Progenitor cell of endocrine pancreas (in vitro differentiated cells): ENCODE data around the gene ZNF385B. TPM values are rescaled to one million over a fixed set of nuclear protein-coding genes. Genes with fewer than 3 reads are reported as not detected.

ENCODE experiments used
- DNase-seq: peaks from one replicate; pipeline ENCODE4 v3.0.0; 2021; ENCODE audit warnings: low spot score; ENCODE audit not compliant: unreplicated experiment
- H3K27ac Mint-ChIP-seq: 2 replicates; pipeline ENCODE4 v1.8.0; 2021; ENCODE audit warnings: mild to moderate bottlenecking, moderate library complexity, mixed read lengths
- H3K27me3 Mint-ChIP-seq: 2 replicates; pipeline ENCODE4 v1.8.0; 2021; ENCODE audit warnings: mixed read lengths
- H3K36me3 Mint-ChIP-seq: 2 replicates; pipeline ENCODE4 v1.8.0; 2022; ENCODE audit warnings: mixed read lengths; ENCODE audit not compliant: insufficient read depth
- H3K4me1 Mint-ChIP-seq: 2 replicates; pipeline ENCODE4 v1.8.0; 2021; ENCODE audit warnings: low read depth, mixed read lengths
- H3K4me3 Mint-ChIP-seq: 2 replicates; pipeline ENCODE4 v1.8.0; 2021; ENCODE audit warnings: low read depth, mild to moderate bottlenecking, moderate library complexity, mixed read lengths
- H3K9me3 Mint-ChIP-seq: 2 replicates; pipeline ENCODE4 v1.8.0; 2021; ENCODE audit warnings: low read depth, mixed read lengths
- total RNA-seq: library from RNA; stranded (reverse); gene quantifications from 2 replicates; pipeline ENCODE4 v1.2.1, GENCODE V29; 2021
- TF ChIP-seq, protein P1 (sequence below): fragments of 200-600 bp; sonication (generic); IDR thresholded peaks from one replicate; pipeline ENCODE4 v1.5.0; 2021; ENCODE audit warnings: antibody characterized with exemption, mild to moderate bottlenecking; ENCODE audit not compliant: unreplicated experiment

The ZNF385B gene
- total RNA-seq, 1 donor from 2014 or later: 4.9 TPM

DNA sequence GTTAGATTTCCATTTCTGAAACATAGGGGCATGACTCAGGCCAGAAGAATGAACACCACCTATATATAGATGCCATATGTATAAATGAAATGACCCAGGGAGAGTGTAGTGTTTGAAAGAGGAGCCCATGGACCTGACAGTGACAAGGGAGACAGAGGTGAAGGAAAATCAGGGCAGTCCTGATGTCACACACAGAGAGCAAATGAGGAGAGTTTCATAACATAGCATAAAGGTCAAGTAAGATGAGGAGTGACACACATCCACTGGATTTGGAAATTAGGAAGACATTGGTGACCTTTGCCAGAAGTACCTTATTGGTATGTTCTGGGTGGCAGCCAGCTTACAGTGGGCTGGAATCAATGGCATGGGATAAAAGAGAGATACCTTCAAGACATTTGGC is 276.7 kb downstream of the ZNF385B start:
- H3K4me3 Mint-ChIP-seq: no peak overlapping the region
- no peaks in the 10 kb centered on the region for H3K27me3 Mint-ChIP-seq
- TF ChIP-seq, protein P1, sequence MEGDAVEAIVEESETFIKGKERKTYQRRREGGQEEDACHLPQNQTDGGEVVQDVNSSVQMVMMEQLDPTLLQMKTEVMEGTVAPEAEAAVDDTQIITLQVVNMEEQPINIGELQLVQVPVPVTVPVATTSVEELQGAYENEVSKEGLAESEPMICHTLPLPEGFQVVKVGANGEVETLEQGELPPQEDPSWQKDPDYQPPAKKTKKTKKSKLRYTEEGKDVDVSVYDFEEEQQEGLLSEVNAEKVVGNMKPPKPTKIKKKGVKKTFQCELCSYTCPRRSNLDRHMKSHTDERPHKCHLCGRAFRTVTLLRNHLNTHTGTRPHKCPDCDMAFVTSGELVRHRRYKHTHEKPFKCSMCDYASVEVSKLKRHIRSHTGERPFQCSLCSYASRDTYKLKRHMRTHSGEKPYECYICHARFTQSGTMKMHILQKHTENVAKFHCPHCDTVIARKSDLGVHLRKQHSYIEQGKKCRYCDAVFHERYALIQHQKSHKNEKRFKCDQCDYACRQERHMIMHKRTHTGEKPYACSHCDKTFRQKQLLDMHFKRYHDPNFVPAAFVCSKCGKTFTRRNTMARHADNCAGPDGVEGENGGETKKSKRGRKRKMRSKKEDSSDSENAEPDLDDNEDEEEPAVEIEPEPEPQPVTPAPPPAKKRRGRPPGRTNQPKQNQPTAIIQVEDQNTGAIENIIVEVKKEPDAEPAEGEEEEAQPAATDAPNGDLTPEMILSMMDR: no peak
- H3K4me1 Mint-ChIP-seq: peaks cover 4% of the 10 kb centered on the region
- no peaks in the 10 kb centered on the region for H3K9me3 Mint-ChIP-seq
- H3K27ac Mint-ChIP-seq: no peak overlapping the region
- no peaks in the 10 kb centered on the region for H3K36me3 Mint-ChIP-seq
- no peak for DNase-seq

DNA sequence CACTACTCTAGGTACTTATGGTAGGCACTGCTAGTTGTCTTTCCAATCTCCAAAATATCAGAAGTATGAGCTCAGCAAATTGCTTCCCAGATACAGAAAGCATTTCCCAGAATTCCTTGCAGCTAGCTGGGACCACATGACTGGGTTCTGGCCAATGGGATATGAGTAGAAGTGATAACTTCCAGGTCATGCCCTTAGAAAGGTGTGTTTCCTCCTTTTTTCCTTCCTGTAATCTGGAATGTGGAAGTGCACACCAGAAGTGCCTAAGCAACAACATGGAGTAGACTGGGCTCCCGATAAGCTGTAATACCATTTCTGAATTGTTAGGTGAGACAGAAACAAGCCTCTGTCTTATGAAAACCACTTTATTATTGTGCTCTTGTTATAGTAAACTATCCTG is 279.8 kb downstream of the ZNF385B start:
- Mint-ChIP-seq H3K9me3 (no peaks in the 10 kb centered on the region), H3K4me1 (peaks cover 14% of the 10 kb centered on the region), H3K27ac (no peak overlapping the region), H3K27me3 (no peaks in the 10 kb centered on the region), H3K36me3 (no peaks in the 10 kb centered on the region), H3K4me3 (no peak overlapping the region)
- DNase-seq: no peak
- TF ChIP-seq, protein P1: no peak

DNA sequence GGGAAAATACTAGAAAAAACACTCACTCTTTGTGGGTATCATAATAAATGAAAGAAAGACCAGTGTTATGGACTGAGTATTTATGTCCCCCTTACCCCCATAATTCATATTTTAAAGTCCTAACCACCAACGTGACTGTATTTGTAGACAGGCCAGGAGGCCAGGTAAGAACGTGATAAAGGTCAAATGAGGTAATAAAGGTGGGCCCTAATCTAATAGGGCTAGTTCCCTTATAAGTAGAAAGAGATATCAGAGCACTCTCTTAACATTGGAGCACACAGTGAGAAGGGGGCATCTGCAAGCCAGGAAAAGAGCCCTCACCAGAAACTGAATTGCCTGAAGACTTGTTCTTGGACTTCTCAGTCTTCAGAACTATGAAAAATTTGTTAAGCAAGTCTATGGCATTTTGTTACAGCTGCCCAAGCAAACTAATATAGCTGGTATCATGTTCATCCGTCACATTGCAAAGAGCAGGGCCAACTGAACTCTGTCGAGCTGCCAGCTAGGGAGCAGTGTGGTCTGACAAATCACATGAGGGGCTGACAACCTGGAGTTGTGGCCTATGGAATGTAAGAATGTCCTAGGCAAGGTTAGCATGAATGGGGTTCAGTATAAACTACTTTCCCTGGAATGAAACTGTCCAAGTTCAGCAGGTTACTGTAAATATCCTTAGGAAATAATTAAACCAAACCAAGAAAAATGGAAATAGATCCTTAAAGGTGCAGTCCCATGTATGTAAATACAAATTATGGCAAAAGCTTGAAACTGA is 280.9 kb downstream of the ZNF385B start:
- no peak overlapping the region for H3K27ac Mint-ChIP-seq
- no peaks in the 10 kb centered on the region for H3K9me3 Mint-ChIP-seq
- H3K27me3 Mint-ChIP-seq: no peaks in the 10 kb centered on the region
- no peak overlapping the region for H3K4me3 Mint-ChIP-seq
- H3K4me1 Mint-ChIP-seq: peaks cover 14% of the 10 kb centered on the region
- TF ChIP-seq, protein P1: no peak
- no peak for DNase-seq
- no peaks in the 10 kb centered on the region for H3K36me3 Mint-ChIP-seq

DNA sequence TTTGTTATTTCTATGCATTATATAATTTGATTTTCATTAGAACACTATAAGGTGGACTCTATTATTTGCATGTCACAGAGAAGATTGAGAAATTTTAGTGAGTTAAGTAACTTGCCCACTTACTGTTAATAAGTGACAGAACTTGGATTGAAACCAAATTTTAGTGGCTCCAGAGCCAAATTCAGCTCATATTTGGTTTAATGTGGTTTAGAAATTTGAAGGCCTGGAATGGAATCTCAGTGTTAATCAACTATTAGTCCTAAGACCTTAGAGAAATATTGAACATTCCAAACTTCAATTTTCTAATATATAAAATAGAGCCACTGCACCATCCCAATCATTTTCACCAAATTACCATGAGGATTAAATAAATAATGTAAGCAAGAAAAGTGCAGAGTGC is 281.6 kb downstream of the ZNF385B start:
- Mint-ChIP-seq H3K27me3 (no peaks in the 10 kb centered on the region), H3K4me3 (no peak overlapping the region), H3K36me3 (no peaks in the 10 kb centered on the region), H3K4me1 (peaks cover 14% of the 10 kb centered on the region), H3K27ac (no peak overlapping the region), H3K9me3 (no peaks in the 10 kb centered on the region)
- no peak for DNase-seq
- TF ChIP-seq, protein P1: no peak

DNA sequence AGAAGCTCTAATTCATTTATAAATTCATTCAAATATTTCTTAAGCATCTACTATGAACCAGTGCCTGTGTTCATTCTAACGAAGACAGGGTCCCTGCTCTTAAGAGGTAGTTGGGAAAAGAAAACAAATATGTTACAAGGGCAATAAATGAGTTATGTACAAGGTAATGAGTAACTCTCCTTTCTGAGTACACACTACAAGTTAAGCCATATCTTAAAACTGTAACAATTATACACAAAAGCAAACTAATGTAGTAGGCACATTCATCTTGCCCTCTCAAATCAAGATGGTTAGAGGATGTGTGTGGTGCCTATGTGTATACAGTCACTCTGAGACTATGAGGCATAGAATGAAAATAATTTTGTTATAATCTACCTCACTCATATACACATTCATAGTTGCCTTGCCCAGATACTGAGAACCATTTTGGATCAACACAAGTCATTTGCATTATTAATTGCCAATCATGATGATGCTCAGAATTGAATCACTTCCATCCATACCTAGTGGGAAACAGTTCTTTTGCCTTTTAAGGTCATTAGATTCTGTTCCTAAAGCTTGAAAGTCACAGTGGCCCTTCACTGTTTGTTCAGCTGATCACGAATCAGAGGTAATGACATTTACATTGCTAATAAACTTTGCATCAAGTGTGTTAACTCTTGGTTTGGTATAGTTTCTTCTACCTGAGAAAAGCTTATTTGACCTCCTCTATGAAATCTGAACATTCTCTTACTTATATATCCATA is 283.1 kb downstream of the ZNF385B start:
- TF ChIP-seq, protein P1: no peak
- DNase-seq: no peak
- peaks cover 20% of the 10 kb centered on the region for H3K4me1 Mint-ChIP-seq
- no peaks in the 10 kb centered on the region for H3K9me3 Mint-ChIP-seq
- no peak overlapping the region for H3K4me3 Mint-ChIP-seq
- no peaks in the 10 kb centered on the region for H3K36me3 Mint-ChIP-seq
- peak overlapping the region; percentile 1 for H3K27ac Mint-ChIP-seq
- H3K27me3 Mint-ChIP-seq: no peaks in the 10 kb centered on the region
